Tibial artery (tissue), 4 donors: Measurements from ENCODE around the gene OLFML2A.

Experiments used
- DNase-seq, 2 donors: peaks; one replicate each; pipeline ENCODE4 v3.0.0-alpha.2; 2019
- H3K27ac ChIP-seq, 2 donors: fragments of 200-600 bp; sonication (generic) in 1 of 2; 1 replicate in 1 of 2; 2 replicates in 1 of 2; pipeline ENCODE4 v1.5.1; 2018 to 2019; ENCODE audit warnings: mild to moderate bottlenecking in 1 of 2
- H3K27me3 ChIP-seq, 2 donors: fragments of 200-600 bp; sonication (generic) in 1 of 2; one replicate each; pipeline versions ENCODE4 v1.5.1 to v1.6.0; 2016 to 2019
- H3K36me3 ChIP-seq, 3 donors: fragments of 200-600 bp; sonication (generic) in 2 of 3; one replicate each; pipeline ENCODE4 v1.5.1; 2016 to 2019; ENCODE audit warnings: mild to moderate bottlenecking in 2 of 3
- H3K4me1 ChIP-seq, 4 donors: fragments of 200-600 bp; sonication (generic) in 2 of 4; 1 replicate in 3 of 4; 2 replicates in 1 of 4; pipeline ENCODE4 v1.5.1; 2016 to 2019
- H3K4me3 ChIP-seq, 2 donors: fragments of 200-600 bp; sonication (generic) in 1 of 2; 1 replicate in 1 of 2; 2 replicates in 1 of 2; pipeline ENCODE4 v1.5.1; 2018 to 2019; ENCODE audit warnings: mild to moderate bottlenecking in 2 of 2
- H3K9me3 ChIP-seq, 3 donors: fragments of 200-600 bp; sonication (generic) in 1 of 3; one replicate each; pipeline ENCODE4 v1.5.1; 2016 to 2019
- intact Hi-C: fragments of 100-400 bp; cut with DNase I; formaldehyde crosslinking; loops from one replicate; pipeline ENCODE4 v1.15.0; 2023; ENCODE audit warnings: low total_unique reads
- TF ChIP-seq, protein P1 (sequence below), 2 experiments: fragments of 200-600 bp in 1 of 2; fragments of 450-650 bp in 1 of 2; IDR thresholded peaks; one replicate each; pipeline ENCODE4 v1.5.1; 2017 to 2019; ENCODE audit warnings: antibody characterized with exemption in 2 of 2, mild to moderate bottlenecking in 1 of 2, moderate library complexity in 1 of 2

Gene OLFML2A

DNA sequence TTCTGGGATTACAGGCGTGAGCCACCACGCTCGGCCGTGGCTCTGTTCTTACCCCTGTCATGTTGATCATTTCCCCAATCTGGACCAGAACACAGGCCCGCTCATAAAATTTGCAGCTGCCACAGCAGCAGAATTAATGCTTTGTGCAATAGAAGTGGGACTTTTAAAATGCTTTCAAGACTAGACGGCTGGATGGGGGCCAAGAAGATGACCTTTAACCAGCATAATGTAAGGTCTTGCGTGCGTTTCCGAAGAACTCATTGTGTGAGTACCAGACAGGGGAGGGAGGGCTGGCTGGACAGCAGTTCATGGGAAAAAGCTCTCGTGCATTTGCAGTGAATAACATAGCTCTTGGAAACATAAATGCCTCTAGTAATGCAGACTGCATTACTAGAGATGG, 72.9 kb downstream of the OLFML2A start:
- intact Hi-C loops: no loop called here
- no peak for DNase-seq
- Histone ChIP-seq H3K9me3 (no peaks in the 10 kb centered on the region), H3K36me3 (no peaks in the 10 kb centered on the region), H3K27me3 (peaks cover 0 to 4% of the 10 kb centered on the region in 2 donors), H3K4me3 (no peak overlapping the region), H3K27ac (no peak overlapping the region), H3K4me1 (peaks cover 0 to 20% (median 15%) of the 10 kb centered on the region in 4 donors)
- TF ChIP-seq, protein P1, sequence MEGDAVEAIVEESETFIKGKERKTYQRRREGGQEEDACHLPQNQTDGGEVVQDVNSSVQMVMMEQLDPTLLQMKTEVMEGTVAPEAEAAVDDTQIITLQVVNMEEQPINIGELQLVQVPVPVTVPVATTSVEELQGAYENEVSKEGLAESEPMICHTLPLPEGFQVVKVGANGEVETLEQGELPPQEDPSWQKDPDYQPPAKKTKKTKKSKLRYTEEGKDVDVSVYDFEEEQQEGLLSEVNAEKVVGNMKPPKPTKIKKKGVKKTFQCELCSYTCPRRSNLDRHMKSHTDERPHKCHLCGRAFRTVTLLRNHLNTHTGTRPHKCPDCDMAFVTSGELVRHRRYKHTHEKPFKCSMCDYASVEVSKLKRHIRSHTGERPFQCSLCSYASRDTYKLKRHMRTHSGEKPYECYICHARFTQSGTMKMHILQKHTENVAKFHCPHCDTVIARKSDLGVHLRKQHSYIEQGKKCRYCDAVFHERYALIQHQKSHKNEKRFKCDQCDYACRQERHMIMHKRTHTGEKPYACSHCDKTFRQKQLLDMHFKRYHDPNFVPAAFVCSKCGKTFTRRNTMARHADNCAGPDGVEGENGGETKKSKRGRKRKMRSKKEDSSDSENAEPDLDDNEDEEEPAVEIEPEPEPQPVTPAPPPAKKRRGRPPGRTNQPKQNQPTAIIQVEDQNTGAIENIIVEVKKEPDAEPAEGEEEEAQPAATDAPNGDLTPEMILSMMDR (IDR thresholded peaks at IDR 0.05): no peak

DNA sequence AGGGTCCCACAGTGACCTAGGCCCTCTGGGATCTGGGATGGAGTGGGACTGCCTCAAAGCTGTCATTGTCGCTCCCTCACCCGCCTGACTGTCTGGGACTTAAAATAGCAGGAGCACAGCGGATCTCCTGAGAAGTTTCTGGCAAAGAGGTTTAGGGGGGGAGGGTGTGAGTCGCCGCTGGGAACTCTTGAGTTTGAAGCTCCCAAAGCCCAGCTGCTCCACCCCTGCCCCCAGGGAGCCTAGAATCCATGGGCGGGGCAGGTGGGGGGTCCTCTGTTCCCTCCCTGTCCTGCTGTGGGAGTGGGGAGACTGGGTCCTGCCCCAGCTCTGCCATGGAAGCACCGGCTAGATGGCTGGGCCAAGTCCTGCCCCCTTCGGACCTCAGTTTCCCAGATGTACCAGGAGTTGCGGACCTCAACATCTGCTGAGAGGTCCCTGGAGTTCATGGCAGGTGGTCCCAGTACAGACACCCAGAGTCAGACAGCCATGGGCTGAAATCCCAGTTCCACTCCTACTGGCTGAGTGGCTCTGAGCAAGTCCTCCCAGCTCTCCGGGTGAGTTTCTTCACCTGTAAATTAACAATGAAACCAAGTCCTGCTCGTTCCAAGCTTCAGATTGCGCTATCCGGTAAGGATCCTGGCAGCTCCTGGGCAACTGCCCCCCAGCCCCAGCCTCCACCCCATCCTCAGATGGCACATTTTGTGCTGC, 75.3 kb downstream of the OLFML2A start:
- H3K9me3 ChIP-seq: no peaks in the 10 kb centered on the region
- H3K27me3 ChIP-seq: no peaks in the 10 kb centered on the region
- DNase-seq: no peak
- H3K4me3 ChIP-seq: peak overlapping the region; percentile 41 to 51
- intact Hi-C loops: loop anchor here (2.0 kb wide), 1 partner anchor 79 kb away; no protein-coding TSS in a partner anchor
- peaks cover 0 to 20% (median 15%) of the 10 kb centered on the region in 4 donors for H3K4me1 ChIP-seq
- peaks cover 3 to 15% (median 3%) of the 10 kb centered on the region in 3 donors for H3K36me3 ChIP-seq
- H3K27ac ChIP-seq: peak overlapping the region; percentile 38 to 66
- TF ChIP-seq, protein P1 (IDR thresholded peaks at IDR 0.05): no peak

DNA sequence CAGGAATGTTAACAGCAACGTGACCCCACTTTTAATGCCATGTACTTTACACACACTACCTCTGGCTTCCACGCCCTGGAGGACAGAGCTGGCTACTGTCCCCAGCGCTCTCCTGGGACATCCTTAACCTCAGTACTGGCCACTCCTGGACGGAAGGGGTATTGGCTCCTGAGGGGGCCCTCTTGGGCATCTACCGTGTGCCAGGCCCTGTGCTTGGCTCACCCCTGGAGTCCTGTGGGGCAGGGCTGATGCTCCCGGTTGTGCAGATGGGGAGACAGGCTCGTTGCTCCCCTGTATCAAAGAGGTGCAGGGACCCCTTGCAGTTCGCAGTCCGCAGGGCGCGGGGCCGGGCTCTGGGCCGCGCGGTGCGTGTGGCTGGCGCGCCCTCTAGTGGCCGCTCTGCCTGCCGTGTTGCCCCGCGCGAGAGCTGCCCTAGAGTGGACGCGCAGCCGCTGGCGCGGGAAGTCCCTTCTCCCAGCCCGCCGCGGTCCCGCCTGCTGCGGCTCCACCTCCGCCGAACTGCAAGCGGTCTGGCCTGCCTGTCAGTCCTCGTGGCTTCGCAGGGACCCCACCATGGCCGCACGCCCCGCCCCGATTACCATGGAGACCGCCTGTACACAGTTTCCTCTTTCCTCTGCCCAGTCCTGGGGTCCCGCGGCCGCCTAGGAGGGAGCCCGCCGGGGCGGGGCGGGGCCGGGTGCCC, 76.0 kb downstream of the OLFML2A start, which contains the start of gene WDR38:
Gene WDR38, plus strand, starts transcription at position 632 of the 703 bp plus-strand sequence. CDS start 72 bp downstream, outside the sequence.
- H3K4me1 ChIP-seq: peaks cover 0 to 20% (median 15%) of the 10 kb centered on the region in 4 donors
- peak within 1 kb of the TSS; percentile 38 to 66 for H3K27ac ChIP-seq

DNA sequence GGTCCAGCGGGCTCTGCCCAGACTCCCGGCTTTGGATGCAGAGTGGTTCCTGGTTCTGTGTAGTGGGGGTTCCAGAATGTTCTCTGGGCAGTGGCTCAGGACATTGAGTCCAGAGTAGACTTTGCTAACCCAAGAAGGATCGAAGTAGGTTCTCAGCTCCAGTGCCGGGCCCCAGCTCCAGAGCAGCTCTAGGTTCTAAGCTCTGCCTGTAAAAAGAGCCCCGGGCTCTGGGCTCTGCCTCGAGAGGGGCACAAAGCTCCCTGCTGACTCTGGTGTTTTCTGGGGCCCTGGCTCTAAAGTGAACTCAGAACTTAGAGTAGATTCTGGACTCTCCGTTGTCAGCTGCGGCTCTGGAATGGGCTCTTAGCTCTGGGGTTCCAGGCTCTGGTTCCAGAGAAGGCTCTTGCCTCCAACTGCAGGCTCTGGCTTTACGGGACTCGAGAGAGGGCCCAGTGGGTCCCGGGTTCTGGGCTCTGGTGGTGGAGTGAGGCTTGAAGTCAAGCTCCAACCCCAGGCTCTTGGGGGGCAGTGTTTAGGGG, 76.7 kb downstream of the OLFML2A start:
- intact Hi-C loops: loop anchor here (2.0 kb wide), 1 partner anchor 81 kb away; no protein-coding TSS in a partner anchor
- peaks cover 17 to 29% (median 17%) of the 10 kb centered on the region in 3 donors for H3K36me3 ChIP-seq
- peak overlapping the region; percentile 38 to 66 for H3K27ac ChIP-seq

More for the DNA sequence above, 76.0 kb downstream of the OLFML2A start, which contains the start of gene WDR38:
- intact Hi-C loops: loop anchor here (2.0 kb wide), 1 partner anchor 80 kb away; no protein-coding TSS in a partner anchor
- Histone ChIP-seq H3K4me3 (peak within 1 kb of the TSS; percentile 41 to 51), H3K9me3 (no peaks in the 10 kb centered on the region), H3K27me3 (no peaks in the 10 kb centered on the region), H3K36me3 (peaks cover 10 to 22% (median 10%) of the 10 kb centered on the region in 3 donors)
- TF ChIP-seq, protein P1 (IDR thresholded peaks at IDR 0.05): peak; percentile 94 to 98
- peak; percentile 51 to 83 for DNase-seq

DNA sequence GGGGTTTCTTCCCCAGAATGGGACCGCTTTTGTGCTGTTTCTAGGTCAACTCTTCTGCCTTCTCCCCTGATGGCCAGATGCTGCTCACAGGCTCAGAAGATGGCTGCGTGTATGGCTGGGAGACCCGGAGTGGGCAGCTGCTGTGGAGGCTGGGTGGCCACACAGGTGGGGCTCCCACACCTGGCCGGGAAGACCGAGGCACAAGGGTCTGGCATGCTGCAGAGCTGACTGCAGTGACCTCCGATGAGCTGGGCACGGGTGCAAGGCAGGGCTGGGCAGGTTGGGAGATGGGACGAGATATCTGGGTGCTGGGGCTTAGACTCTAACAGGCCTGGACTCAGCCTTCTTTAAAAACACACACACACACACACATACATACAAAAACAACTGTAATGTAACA, 77.2 kb downstream of the OLFML2A start:
- no peak overlapping the region for H3K4me3 ChIP-seq
- H3K36me3 ChIP-seq: peaks cover 22 to 34% (median 22%) of the 10 kb centered on the region in 3 donors
- intact Hi-C loops: no loop called here
- H3K4me1 ChIP-seq: peaks cover 0 to 21% (median 16%) of the 10 kb centered on the region in 4 donors
- TF ChIP-seq, protein P1 (IDR thresholded peaks at IDR 0.05): no peak
- no peak for DNase-seq
- H3K27me3 ChIP-seq: no peaks in the 10 kb centered on the region
- H3K27ac ChIP-seq: peak overlapping the region in 1 of 2 donors; percentile 66
- H3K9me3 ChIP-seq: no peaks in the 10 kb centered on the region

More for the DNA sequence above, 76.7 kb downstream of the OLFML2A start:
- no peaks in the 10 kb centered on the region for H3K9me3 ChIP-seq
- peak overlapping the region; percentile 41 to 51 for H3K4me3 ChIP-seq
- peaks cover 0 to 20% (median 15%) of the 10 kb centered on the region in 4 donors for H3K4me1 ChIP-seq
- H3K27me3 ChIP-seq: no peaks in the 10 kb centered on the region
- TF ChIP-seq, protein P1 (IDR thresholded peaks at IDR 0.05): no peak
- no peak for DNase-seq
